Stimulated activated effector memory CD8-positive, alpha-beta T cell treated with anti-CD3 and anti-CD28 coated beads, Interleukin-12 subunit alpha, Interleukin-12 subunit beta, amount 100 ng/mL, for 72 hours (primary cell): ENCODE measurements around the gene DGUOK.
"Not testable (repeated sequence)": the region's sequence is repeated elsewhere in the genome, so short reads cannot be mapped to it uniquely, and the experiment has no call there.

Source experiments
- ATAC-seq: fragments of 150-1000 bp; cut with Tn5 transposase; 2 replicates; pipeline ENCODE4 v1.10.0; 2021
- DNase-seq, 2 donors: peaks; one replicate each; pipeline ENCODE4 v3.0.0; 2021 to 2022; ENCODE audit warnings: low spot score in 2 of 2
- H3K27ac Mint-ChIP-seq: one replicate; pipeline ENCODE4 v1.8.0; 2022; ENCODE audit warnings: mild to moderate bottlenecking, mixed read lengths
- H3K36me3 Mint-ChIP-seq: one replicate; pipeline ENCODE4 v1.8.0; 2022; ENCODE audit warnings: mild to moderate bottlenecking, mixed read lengths
- H3K4me1 Mint-ChIP-seq: one replicate; pipeline ENCODE4 v1.8.0; 2022; ENCODE audit warnings: mixed read lengths
- H3K4me3 Mint-ChIP-seq: one replicate; pipeline ENCODE4 v1.8.0; 2022; ENCODE audit warnings: mild to moderate bottlenecking, mixed read lengths
- H3K9me3 Mint-ChIP-seq: one replicate; pipeline ENCODE4 v1.8.0; 2022; ENCODE audit warnings: mixed read lengths

The DGUOK gene

GRCh38 chr2:73926493-73927327 is at the start of gene DGUOK:
Gene DGUOK, plus strand, starts transcription at chr2:73926880. Its CDS starts 31 bp downstream, at chr2:73926911.
- H3K27ac Mint-ChIP-seq = peak within 1 kb of the TSS; percentile 93
- peaks cover 31% of the 10 kb centered on the region for H3K36me3 Mint-ChIP-seq
- peaks cover 41% of the 10 kb centered on the region for H3K4me1 Mint-ChIP-seq
- DNase-seq (peak; percentile 81 to 95), ATAC-seq (peak; percentile 100)
- peak within 1 kb of the TSS; percentile 85 for H3K4me3 Mint-ChIP-seq
- H3K9me3 Mint-ChIP-seq = no peaks in the 10 kb centered on the region

DNA sequence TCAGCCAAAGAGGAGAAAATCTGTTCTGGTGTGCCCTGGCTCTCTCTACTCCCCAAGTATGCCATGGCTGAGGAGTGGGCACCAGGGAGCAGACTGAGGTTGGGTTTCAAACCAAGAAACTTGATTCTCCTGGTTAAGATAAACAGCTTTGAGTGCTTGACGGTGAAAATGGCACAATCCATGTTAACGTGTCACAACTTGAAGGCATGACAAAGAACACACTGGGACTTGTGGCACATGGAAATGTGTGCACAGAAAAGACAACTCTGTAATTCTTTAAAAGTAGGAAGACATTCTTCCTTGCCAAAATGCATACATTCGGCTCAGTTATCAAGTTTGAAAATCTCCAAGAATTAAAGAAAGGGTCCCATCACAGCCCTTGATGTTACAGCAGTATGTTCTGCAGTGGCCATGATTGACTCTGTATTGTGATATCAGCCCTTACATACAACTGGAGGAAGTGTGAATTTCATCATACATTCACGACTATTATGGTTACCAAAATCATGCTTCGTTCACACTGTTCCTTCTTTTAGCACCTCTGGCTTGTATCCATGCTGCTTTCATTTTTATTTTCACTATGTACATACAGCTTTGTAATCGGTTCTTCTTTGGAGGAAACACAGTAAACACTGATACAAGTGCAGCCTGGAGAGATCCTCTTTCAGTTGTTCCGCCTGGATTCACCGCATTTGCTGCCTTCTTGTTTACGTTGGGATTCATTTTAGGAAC is 49.4 kb upstream of the DGUOK start:
- H3K4me1 Mint-ChIP-seq = peaks cover 4% of the 10 kb centered on the region
- no peaks in the 10 kb centered on the region for H3K36me3 Mint-ChIP-seq
- DNase-seq = no peak
- peak; percentile 48 for ATAC-seq
- no peaks in the 10 kb centered on the region for H3K9me3 Mint-ChIP-seq
- no peak overlapping the region for H3K4me3 Mint-ChIP-seq
- H3K27ac Mint-ChIP-seq = no peak overlapping the region

DNA sequence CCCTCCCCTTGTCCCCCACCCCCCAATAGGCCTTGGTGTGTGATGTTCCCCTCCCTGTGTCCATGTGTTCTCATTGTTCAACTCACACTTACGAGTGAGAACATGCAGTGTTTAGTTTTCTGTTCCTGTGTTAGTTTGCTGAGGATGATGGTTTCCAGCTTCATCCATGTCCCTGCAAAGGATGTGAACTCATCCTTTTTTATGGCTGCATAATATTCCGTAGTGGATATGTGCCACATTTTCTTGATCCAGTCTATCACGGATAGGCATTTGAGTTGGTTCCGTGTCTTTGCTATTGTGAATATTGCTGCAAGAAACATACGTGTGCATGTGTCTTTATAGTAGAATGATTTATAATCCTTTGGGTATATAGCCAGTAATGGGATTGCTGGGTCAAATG is 48.7 kb upstream of the DGUOK start:
- H3K9me3 Mint-ChIP-seq, H3K27ac Mint-ChIP-seq, H3K4me3 Mint-ChIP-seq, H3K36me3 Mint-ChIP-seq, H3K4me1 Mint-ChIP-seq, DNase-seq, ATAC-seq: not testable (repeated sequence)

DNA sequence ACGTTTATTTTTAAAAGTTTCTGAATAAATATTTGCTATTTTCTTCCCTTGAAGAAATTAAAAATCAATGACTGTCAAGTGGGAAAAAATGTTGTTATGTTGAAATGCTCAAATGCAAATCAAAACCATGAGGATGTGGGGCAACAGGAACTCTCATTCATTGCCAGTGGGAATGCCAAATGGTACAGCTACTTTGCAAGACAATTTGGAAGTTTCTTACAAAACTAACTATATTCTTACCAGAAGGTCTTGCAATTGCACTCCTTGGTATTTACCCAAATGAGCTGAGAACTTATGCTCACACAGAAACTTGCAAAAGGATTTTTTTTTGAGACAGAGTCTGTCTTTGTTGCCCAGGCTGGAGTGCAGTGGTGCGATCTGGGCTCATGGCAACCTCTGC is 41.3 kb upstream of the DGUOK start:
- H3K36me3 Mint-ChIP-seq = no peaks in the 10 kb centered on the region
- H3K4me1 Mint-ChIP-seq = peaks cover 29% of the 10 kb centered on the region
- ATAC-seq (no peak), DNase-seq (no peak)
- no peak overlapping the region for H3K27ac Mint-ChIP-seq
- peaks cover 3% of the 10 kb centered on the region for H3K9me3 Mint-ChIP-seq
- H3K4me3 Mint-ChIP-seq = no peak overlapping the region

- ATAC-seq (peak; percentile 97), DNase-seq (no peak)
- peak overlapping the region; percentile 14 for H3K27ac Mint-ChIP-seq
- peaks cover 33% of the 10 kb centered on the region for H3K4me1 Mint-ChIP-seq
- peaks cover 3% of the 10 kb centered on the region for H3K9me3 Mint-ChIP-seq
- peak overlapping the region; percentile 2 for H3K4me3 Mint-ChIP-seq
- H3K36me3 Mint-ChIP-seq = no peaks in the 10 kb centered on the region
Observed at GRCh38 chr2:73886357-73886756, 40.3 kb upstream of the DGUOK start.

- H3K36me3 Mint-ChIP-seq, H3K9me3 Mint-ChIP-seq, H3K4me3 Mint-ChIP-seq, DNase-seq: not testable (repeated sequence)
- ATAC-seq = peak; percentile 53
- H3K27ac Mint-ChIP-seq = peak overlapping the region; percentile 48
- peaks cover 35% of the 10 kb centered on the region for H3K4me1 Mint-ChIP-seq
Observed at GRCh38 chr2:73887596-73888353, 38.9 kb upstream of the DGUOK start.

- no peak for ATAC-seq
- H3K27ac Mint-ChIP-seq = peak overlapping the region; percentile 48
- no peak overlapping the region for H3K4me3 Mint-ChIP-seq
- peaks cover 35% of the 10 kb centered on the region for H3K4me1 Mint-ChIP-seq
- no peak for DNase-seq
- H3K36me3 Mint-ChIP-seq = no peaks in the 10 kb centered on the region
- H3K9me3 Mint-ChIP-seq = peaks cover 3% of the 10 kb centered on the region
Observed at GRCh38 chr2:73888388-73888787, 38.3 kb upstream of the DGUOK start.

DNA sequence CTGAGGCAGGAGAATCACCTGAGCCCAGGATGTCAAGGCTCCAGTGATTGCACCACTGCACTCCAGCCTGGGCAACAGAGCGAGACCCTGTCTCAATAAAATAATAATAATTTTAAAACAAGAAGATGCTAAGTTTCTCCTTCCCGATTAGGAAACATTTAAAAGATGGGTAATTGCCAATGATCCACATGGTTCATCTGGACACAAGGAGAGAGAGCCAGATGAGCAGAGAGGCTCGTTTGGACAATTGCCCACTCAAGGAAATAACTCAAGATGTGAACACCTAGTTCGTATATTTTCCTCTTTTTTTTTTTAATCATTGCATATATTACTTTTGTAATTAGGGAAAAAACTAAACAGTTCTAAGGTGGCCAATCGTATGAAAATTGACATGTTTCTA is 37.5 kb upstream of the DGUOK start:
- no peak for ATAC-seq
- Mint-ChIP-seq H3K9me3 (peaks cover 3% of the 10 kb centered on the region), H3K4me1 (peaks cover 36% of the 10 kb centered on the region), H3K27ac (no peak overlapping the region), H3K4me3 (no peak overlapping the region), H3K36me3 (no peaks in the 10 kb centered on the region)
- DNase-seq = no peak

DNA sequence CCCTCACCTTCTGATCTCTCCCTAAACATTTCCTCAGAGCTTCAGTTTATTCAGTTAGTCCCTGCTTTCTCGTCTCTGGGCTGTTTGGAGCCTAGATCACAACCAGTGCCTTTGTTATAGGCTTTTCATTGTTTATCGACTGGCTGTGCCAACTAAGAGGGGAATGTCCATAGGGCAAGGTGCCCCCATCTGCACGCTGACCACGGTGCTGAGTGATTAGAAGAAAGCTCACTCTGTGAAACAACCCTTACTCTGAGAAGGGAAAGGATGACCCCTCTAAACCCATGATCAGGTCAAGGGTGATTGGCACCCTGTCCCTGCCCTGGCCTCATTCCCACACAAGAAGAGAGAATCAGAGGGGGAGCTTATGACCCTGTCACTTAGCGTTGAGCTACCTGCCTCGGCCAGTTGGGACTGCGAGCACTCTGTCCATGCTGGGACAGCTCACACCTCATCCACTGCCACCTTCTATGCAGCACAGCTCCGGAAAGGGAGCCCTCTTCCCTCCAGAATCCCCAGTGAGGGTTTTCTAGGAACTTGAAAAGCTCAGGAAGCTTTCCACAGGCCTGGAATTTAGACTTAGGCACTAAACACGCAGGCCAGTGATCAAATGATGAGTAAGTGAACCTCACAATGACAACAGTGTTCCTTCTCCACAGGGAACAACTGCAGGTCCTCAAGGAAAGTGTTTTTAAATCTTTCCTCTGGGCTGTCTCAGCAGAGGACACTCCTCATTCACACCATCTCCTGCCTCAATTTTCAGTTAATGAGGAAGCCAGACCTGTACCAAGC is 36.2 kb upstream of the DGUOK start:
- H3K27ac Mint-ChIP-seq = no peak overlapping the region
- no peaks in the 10 kb centered on the region for H3K36me3 Mint-ChIP-seq
- peaks cover 49% of the 10 kb centered on the region for H3K4me1 Mint-ChIP-seq
- H3K9me3 Mint-ChIP-seq = peaks cover 3% of the 10 kb centered on the region
- ATAC-seq (no peak), DNase-seq (no peak)
- no peak overlapping the region for H3K4me3 Mint-ChIP-seq

DNA sequence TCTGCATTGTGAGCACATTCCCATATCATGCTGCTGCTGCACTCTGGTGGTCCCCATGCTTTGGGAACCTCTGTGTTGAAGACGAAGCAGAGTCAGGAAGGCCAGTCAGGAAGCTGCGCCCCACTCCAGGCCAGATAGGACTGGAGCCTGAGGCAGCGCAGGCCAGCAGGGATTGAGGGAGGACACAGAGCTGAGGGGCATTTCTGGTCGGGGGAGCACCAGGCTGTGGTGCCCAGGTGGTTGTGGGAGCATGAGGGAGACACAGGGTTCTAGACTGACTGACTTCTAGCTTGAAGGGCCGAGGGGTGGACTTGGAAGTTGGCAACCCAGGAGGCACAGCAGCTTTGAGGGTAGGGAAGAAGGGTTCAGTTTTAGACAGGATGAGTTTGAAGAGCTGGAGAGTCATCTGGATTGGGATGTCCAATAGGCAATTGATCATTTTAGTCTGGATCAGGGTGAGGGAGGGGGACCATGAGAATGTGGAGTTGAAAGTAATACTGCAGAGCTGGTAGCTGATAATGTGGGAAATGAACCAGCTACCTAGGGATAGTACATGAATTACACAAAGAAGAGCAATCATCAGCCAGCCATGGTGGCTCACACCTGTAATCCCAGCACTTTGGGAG is 35.3 kb upstream of the DGUOK start:
- Mint-ChIP-seq H3K9me3 (peaks cover 3% of the 10 kb centered on the region), H3K4me3 (no peak overlapping the region), H3K4me1 (peaks cover 49% of the 10 kb centered on the region), H3K27ac (peak overlapping the region; percentile 54), H3K36me3 (peaks cover 4% of the 10 kb centered on the region)
- DNase-seq (no peak), ATAC-seq (no peak)

DNA sequence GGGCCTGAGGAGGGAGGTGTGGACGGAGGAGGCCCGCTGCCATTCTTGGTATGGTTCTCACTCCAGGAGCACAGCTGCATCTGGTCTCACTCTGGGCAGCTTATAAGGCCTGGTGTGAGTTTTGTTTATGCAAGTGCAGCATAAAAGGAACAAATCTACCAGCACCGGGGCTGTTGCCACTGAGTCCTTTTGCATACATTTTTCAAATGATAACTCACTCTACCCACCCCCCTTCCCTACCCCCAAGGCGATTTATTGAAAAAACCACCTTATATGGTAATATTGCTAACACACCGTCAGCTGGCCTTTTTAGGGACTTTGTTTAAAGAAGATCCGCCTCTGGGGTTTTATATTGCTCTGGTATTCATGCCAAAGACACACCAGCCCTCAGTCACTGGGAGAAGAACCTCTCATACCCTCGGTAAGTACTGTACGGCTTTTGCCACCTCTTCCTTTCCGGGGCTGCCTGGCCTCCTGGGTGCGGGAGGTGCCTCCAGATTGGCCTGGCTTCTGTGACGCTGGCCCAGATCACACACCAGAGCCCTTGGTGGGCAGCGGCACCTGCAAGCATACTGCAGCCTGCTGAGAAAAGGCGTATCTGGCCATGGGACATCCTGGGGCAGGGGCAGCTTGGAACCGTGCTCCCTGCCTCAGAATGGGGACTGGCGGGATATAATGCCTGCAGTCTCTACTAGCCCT is 33.9 kb upstream of the DGUOK start, which contains the start of gene ACTG2:
TSS of gene ACTG2 (plus strand) at position 378 of the 699 bp plus-strand sequence. CDS start 8,304 bp downstream, outside the sequence.
- peaks cover 6% of the 10 kb centered on the region for H3K36me3 Mint-ChIP-seq
- no peak within 1 kb of the TSS for H3K4me3 Mint-ChIP-seq
- no peaks in the 10 kb centered on the region for H3K9me3 Mint-ChIP-seq
- ATAC-seq = no peak
- peaks cover 49% of the 10 kb centered on the region for H3K4me1 Mint-ChIP-seq
- no peak for DNase-seq
- peak within 1 kb of the TSS; percentile 54 for H3K27ac Mint-ChIP-seq

DNA sequence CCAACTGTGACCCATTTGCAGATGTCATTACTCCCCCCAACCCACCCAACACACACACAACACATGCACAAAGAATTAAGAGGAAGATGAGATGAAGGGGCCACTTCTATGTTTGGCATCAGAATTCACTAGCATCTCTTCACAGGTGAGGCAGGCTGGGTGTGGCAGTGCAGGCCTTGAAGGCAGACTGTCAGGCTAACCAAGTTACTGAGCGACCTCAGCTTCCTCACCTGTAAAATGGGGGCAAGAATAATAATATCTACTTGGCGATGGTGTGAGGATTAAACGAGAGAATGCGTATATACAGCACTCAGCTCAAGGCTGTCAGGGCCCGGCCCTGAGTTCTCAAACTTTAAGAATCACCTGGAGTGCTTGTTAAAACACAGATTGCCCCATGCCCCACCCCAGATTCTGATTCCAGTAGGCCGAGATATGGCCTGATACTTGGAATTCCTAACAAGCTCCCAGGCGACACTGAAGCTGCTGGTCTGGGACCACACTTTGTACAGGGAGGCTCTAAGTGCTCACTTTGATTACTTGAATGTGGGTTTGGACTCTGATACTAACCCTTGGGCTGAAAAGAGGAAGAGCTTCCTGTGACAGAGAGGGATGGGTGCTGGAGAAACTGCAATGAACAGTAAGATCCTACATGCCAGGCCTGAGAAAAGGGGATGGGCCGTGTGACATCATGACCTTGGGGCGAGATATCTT is 32.8 kb upstream of the DGUOK start:
- ATAC-seq = no peak
- Mint-ChIP-seq H3K36me3 (peaks cover 6% of the 10 kb centered on the region), H3K4me3 (no peak overlapping the region), H3K27ac (no peak overlapping the region), H3K9me3 (no peaks in the 10 kb centered on the region), H3K4me1 (peaks cover 45% of the 10 kb centered on the region)
- no peak for DNase-seq

DNA sequence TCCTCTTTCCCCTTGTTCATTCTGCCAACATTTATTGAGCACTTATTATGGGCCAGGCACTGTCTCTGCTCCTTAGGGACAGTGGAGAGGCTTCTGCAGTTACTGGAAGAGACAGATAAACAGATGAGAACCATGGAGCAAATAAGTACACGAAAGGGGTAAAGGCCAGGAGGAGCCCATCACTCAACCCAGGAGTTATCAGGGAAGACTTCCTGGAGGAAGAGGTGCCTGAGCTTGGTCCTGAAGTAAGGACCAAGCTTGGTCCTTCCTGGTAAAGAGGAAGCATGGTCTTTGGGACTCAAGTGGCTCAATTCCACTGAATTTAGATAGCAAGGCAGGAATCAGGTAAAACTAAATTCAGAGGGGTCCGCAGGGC is 32.2 kb upstream of the DGUOK start:
- Mint-ChIP-seq H3K4me1 (peaks cover 45% of the 10 kb centered on the region), H3K9me3 (no peaks in the 10 kb centered on the region), H3K27ac (peak overlapping the region; percentile 54), H3K36me3 (peaks cover 6% of the 10 kb centered on the region), H3K4me3 (peak overlapping the region; percentile 61)
- DNase-seq = no peak
- no peak for ATAC-seq
